ENCODE data around the gene PNMA5.

The PNMA5 gene

DNA sequence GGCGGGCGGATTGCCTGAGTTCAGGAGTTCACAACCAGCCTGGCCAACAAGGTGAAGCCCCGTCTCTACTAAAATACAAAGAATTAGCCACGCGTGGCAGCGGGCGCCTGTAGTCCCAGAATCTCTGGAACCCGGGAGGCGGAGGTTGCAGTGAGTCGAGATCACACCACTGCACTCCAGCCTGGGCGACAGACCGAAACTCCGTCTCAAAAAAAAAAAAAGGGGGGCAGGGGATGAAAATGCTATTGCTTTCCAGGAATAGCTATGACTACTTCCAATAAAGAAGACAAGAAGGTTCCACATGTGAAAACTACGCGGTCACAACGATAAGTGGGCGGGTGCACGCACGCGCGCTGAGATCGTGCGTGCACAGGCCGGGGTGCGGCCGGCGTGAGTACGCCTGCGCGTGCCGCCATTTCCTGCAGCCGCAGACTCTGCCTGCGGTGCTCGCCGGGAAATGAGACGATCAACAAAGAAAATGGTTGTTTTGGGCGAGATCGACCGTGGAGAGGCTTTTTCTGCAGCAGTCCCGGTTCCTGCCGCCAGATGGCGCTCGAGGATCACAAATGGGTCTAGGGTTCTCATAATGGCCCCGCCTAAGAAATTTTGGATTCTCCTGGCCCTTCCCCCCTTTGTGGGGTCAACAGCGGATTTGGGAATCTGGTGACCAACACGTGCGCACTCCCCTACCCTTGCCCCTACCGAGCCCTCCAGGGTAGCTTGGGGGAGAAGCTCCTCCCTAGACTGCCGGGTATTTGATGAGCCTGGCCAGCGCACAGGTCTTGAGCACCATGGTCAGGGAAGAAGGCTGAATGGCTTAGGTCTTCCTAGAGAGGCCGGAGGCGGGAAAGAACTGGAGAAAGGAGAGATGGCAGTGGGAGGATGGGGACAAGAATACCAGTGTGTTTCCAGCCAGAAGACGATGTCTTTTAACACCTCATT lies 35.1 kb downstream of the PNMA5 start:
- peak; percentile 85 for DNase-seq

DNA sequence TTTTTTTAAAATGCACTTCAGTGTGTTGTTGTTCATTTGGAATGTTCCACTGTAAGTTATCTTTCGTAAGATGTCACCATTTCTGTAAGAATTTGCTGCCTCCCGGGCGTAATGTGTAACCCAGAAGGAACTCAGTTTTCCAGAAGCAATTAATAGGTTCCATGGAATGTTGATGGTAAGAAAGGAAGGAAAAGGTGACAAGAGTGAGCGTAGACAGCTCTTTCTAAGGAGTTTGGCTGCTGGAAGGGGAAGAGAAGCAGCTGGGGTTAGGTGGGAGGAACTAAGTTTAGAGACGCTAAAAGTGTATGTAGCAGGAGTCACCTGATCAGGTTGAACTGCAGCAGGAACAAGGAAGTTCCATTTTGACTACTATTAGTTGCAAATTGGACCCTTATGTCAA lies 35.9 kb downstream of the PNMA5 start:
- DNase-seq: no peak

DNA sequence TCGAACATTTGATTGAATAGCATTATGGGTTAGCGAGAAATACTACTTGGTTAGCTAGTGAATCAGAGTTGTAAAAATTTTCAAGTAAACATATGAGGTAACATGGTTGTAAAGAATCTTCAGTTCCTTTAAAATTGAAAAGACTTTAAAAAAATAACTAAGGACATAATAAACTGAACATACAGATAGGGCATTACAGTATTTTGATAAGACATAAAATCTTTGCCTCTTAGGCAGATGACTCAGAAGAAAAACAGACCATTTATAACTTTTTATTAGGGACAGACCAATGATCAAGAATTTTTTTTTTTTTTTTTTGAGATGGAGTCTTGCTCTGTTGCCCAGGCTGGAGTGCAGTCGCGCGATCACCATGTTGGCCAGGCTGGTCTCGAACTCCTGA lies 43.1 kb downstream of the PNMA5 start:
- no peak for DNase-seq

DNA sequence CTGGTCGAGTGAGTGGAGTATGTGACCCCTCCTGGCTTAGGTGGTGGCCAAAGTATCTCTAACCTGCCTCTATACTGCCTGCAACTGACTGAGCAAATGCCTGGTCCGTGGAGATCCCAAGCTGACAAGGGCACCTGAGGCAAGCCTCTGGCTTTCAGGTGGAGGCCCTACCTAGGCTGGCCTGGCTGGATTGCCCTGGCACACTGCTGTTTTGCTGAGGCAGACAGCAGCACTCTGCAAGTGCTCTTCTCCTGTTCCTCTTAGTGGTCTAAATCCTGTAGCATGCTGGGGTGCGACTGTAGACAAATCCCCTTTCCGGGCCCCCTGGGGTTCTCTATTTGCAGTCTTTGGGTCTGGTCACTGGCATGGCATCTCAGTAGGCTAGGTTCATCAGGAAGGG lies 44.8 kb downstream of the PNMA5 start:
- no peak for DNase-seq

DNA sequence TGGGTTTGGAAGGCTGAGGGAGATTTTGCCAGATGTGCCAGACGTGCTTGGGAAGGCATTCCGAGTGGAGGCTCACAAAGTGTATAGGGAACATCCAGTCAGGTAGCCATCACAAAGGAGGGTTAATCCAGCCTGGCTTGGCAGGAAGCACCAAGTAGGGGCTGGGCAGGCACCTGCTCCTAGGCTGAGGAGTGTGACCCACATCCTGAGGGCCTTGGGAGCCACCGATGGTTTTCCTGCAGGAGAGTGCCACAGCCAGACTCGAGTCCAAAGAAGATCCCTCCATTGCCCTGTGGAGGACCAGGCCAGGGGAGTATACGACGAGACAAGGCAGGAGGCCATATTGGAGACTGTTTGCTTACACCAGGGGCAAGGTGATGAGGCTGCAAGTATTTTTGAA lies 47.2 kb downstream of the PNMA5 start:
- no peak for DNase-seq

DNA sequence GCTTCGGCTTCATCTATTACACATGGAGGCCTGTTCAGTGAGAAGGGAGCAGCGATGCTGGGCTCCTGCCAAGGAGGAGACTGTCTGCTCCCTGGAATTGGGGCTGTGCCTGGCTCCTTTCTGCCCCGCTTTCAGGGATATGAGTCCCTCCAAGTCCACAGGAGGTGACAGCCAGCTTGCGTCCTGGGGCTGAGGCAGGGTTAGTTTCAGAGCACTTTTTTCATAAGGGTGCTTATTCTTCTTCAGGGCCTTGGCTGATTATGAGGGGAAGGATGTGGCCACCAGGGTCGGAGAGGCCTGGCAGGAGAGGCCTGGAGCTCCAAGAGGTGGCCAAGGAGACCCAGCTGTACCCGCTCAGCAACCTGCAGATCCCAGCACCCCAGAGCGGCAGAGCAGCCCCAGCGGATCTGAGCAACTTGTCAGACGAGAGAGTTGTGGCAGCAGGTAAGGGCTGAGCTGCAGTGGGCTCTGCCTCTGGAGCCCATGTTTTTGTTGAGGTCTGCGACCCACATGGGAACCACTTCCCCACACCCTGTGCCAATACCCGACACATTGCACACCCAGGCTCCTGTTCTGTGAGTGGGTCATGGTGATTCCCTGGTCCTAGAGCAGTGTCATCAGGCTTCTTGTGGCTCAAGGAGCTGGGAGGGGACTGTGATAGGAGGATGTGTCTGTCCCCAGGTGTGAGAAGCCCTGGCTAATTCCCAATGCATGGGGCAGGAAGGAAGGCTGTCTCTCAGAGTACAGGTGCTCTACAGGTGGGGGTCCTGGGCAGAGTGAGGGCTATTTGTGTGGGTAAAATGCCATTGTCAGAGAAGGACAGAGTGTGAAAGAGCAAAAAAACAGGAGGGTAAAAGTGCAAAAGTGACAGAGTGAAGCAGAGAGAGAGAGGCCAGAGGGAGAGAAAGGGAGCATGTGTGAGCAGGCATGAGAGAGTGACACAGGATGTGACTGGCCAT lies 48.6 kb downstream of the PNMA5 start:
- no peak for DNase-seq

DNA sequence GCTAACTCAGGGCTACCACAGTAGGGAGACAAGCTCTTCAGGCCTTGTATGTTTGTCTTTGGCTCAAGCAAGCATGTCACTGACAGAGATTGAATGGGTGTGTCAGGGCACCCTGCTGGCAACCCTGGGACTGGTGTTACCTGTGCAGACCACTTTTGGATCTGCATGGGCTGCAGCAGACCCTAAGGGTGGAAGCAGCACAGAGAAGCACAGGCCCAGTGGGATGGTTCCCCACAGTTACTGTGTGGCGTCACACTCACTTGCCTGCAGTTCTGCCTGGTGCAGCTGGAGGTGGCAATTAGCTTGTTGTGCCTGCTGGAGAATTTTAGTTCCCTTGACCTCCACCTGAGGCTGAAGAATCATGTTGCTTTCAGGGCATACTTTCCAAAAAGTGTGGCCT lies 50.1 kb downstream of the PNMA5 start:
- DNase-seq: no peak

DNA sequence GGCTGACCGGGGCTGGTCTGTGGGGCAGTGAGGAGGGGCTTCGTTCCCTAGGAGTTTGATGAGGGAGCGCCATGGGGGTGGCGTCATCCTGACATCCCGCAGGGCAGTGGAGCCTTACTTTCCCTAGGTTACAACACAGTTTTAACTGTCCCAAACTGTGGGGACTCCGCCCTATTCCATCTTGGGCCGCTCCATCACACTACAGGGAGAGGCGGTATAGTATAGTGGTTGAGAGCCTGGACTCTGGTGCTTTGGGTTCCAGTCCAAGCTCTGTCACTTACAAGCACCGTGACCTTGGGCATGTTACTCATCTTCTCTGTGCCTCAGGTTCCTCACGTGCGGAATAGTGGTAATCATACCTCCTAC lies 51.9 kb downstream of the PNMA5 start:
- DNase-seq: no peak

DNA sequence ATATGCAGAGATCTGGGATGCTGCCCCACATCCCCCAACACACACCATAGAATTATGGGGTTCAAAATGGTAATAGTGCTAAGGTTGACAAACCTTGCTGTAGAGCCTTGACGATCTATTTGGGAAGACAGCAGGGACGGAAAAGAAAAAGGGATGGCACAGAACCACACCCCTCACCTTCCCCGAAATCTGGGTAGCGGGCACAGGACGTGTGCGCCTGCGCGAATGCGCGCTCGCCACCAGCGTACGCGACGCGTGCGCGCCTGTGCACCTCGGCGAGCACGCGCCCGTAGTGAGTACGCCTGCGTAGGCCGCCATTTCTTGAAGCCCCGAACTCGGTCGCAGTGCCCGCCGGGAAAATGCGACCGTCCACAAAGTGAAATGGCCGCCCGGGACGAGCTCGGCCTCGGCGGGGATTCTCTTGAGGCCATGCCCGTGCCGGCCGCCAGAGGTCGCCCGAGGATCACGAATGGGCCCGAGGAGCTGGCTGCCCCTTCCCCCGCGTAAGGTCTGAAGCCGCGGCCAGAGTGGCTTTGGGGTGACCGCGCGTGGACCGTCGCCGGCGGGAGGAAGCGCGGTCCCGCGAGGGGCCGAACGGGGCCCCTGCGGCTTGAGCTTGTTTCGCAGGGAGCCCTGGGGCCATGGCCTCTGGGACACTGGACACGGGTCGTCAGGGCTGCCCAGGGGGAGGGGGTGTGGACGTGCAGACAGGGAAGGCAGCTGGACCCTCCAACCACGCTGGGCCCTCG lies 52.4 kb downstream of the PNMA5 start:
- DNase-seq: peak; percentile 96
